K562 treated with DMSO at 1 percent for 48 hours (cell line): ENCODE results near the gene BBS10. TPM values are rescaled to one million over a fixed set of nuclear protein-coding genes. Genes with fewer than 3 reads are reported as not detected.

Source experiments
- total RNA-seq: library from RNA; unstranded; fragments of 300-600 nt; gene quantifications from 2 replicates; pipeline ENCODE4 v1.2.3, GENCODE V29; 2022; ENCODE audit warnings: low replicate concordance; ENCODE audit errors: extremely low read depth

The BBS10 gene
- total RNA-seq: not detected in 2 replicates

GRCh38 chr12:76348079-76348901 is at the start of gene BBS10:
BBS10 (minus strand) TSS chr12:76348415; CDS start chr12:76348358, 57 bp downstream.

Other genes starting within 250 kb of the BBS10 start
- not detected in 2 replicates for gene OSBPL8, start 211.4 kb upstream of the BBS10 start, total RNA-seq